Occipital lobe (tissue), 3 donors: ENCODE data around the gene SCYL3. TPM values are rescaled to one million over a fixed set of nuclear protein-coding genes. Genes with fewer than 3 reads are reported as not detected.
"Not testable (repeated sequence)": the region's sequence is repeated elsewhere in the genome, so short reads cannot be mapped to it uniquely, and the experiment has no call there.

ENCODE experiments used
- DNase-seq: peaks from one replicate; lab custom pipeline; 2025; lab: John Stamatoyannopoulos, UW
- small RNA-seq: library from RNA; depleted of rRNA; stranded (forward); fragments of <200 nt; gene quantifications from one replicate; pipeline ENCODE3, GENCODE V24; 2014
- total RNA-seq: library from RNA; depleted of rRNA; stranded (reverse); fragments of >200 nt; gene quantifications from one replicate; pipeline ENCODE4 v1.2.3, GENCODE V29; 2014

Gene SCYL3
- total RNA-seq, 1 donor from 2014 or later = 14.2 TPM

GRCh38 chr1:169816617-169817016, 77.1 kb downstream of the SCYL3 start:
- no peak for DNase-seq

- DNase-seq = no peak
Observed at GRCh38 chr1:169814265-169814664, 79.4 kb downstream of the SCYL3 start.

GRCh38 chr1:169812131-169812530, 81.6 kb downstream of the SCYL3 start:
- DNase-seq = no peak

GRCh38 chr1:169811418-169812035, 82.2 kb downstream of the SCYL3 start:
- not testable (repeated sequence) for DNase-seq

GRCh38 chr1:169809370-169810095, 84.2 kb downstream of the SCYL3 start:
- no peak for DNase-seq

GRCh38 chr1:169804941-169805340, 88.8 kb downstream of the SCYL3 start:
- no peak for DNase-seq

GRCh38 chr1:169802888-169803287, 90.8 kb downstream of the SCYL3 start:
- DNase-seq = no peak

Small RNA genes within 50 kb of the gene (small RNA-seq; reads per million reads assigned to genes)
- 0.20 reads per million for gene RN7SL333P

Other genes with a start within 250 kb of the SCYL3 start
- gene SELL, start 182.3 kb downstream of the SCYL3 start, total RNA-seq = 0.47 TPM
- gene SELE, start 159.8 kb downstream of the SCYL3 start, total RNA-seq = 0.94 TPM
- gene METTL18, start 99.0 kb downstream of the SCYL3 start, total RNA-seq = 10.0 TPM
- 271 TPM for gene KIFAP3, start 180.8 kb upstream of the SCYL3 start, total RNA-seq